Right lobe of liver (tissue), 4 donors: ENCODE measurements around the gene UBL3.

Source experiments
- CTCF ChIP-seq, 4 donors: fragments of 200-600 bp in 3 of 4; fragments of 450-650 bp in 1 of 4; IDR thresholded peaks; one replicate each; pipeline versions ENCODE4 v1.5.1 to v1.8.0; 2016 to 2022; ENCODE audit warnings: antibody characterized with exemption in 4 of 4, mild to moderate bottlenecking in 2 of 4
- POLR2A ChIP-seq: fragments of 450-650 bp; IDR thresholded peaks from one replicate; pipeline ENCODE4 v1.6.1; 2017; ENCODE audit warnings: antibody characterized with exemption, mild to moderate bottlenecking
- donor health status: DM: no; HTN: no; CAD: no.
- donor health status: DM: no; HTN: no; CAD: no.
- donor health status: DM: no; HTN: yes; CAD: no.

DNA sequence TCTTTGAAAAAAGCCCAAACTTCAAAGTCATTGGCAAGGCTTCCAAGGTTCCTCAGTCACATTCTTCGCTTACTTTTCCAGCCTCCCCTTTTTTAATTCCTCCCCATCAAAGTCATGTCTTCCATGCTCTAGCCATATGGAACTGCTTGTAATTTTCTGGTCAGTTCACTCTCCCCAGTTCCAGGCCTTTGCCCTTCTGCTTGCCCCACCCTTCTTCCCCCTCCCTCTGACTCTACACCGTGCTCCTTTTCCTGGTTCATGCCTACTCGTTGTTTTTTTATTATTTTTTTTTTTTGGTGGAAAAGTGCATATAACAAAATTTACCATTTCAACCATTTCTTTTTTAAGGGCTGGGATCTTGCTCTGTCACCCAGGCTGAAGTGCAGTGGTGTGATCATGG lies 102.3 kb downstream of the UBL3 start:
- TF ChIP-seq CTCF (IDR thresholded peaks at IDR 0.05) (no peak), POLR2A (no peak)
